GM21390 (cell line): ENCODE data around the gene TANGO6.
"Not testable (repeated sequence)": the region's sequence is repeated elsewhere in the genome, so short reads cannot be mapped to it uniquely, and the experiment has no call there.

Experiments used
- ATAC-seq: cut with Tn5 transposase; IDR thresholded peaks from one replicate; pipeline ENCODE4 v1.9.1; 2021; ENCODE audit not compliant: unreplicated experiment

TANGO6 gene

DNA sequence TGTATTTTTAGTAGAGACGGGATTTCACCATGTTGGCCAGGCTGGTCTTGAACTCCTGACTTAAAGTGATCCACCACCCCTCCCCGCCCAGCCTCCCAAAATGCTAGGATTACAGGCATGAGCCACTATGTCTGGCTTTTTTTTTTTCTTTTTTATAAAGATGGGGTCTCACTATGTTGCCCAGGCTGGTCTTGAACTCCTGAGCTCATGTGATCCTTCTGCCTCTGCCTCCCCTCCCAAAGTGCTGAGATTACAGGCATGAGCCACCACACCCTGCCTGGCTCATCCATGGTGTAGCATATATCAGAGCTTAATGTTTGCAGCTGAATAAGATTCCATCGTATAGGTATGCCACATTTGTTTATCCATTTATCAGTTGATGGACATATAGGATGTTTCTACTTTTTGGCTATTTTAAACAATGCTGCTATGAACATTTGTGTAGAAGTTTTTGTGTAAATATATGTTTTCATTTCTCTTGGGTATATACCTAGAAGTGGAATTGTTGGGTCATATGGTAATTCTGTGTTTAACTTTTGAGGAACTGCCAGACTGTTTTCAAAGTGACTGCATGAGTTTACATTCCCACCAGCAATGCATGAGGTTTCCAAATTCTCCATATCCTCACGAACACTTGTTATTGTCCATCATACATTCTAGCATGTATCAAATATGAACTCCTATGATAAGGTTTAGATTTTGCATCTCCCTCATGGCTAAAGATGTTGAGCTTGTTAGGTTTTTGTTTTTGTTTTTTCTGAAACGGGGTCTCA is 206.5 kb downstream of the TANGO6 start:
- ATAC-seq = no peak

GRCh38 chr16:69051517-69051830 is 208.1 kb downstream of the TANGO6 start:
- not testable (repeated sequence) for ATAC-seq

GRCh38 chr16:69055008-69055407 is 211.7 kb downstream of the TANGO6 start:
- no peak for ATAC-seq

- ATAC-seq = no peak
Observed at GRCh38 chr16:69055980-69056379, 212.6 kb downstream of the TANGO6 start.

- ATAC-seq = no peak
Observed at GRCh38 chr16:69056421-69056820, 213.1 kb downstream of the TANGO6 start.

- ATAC-seq = no peak
Observed at GRCh38 chr16:69057400-69058378, 214.4 kb downstream of the TANGO6 start.

DNA sequence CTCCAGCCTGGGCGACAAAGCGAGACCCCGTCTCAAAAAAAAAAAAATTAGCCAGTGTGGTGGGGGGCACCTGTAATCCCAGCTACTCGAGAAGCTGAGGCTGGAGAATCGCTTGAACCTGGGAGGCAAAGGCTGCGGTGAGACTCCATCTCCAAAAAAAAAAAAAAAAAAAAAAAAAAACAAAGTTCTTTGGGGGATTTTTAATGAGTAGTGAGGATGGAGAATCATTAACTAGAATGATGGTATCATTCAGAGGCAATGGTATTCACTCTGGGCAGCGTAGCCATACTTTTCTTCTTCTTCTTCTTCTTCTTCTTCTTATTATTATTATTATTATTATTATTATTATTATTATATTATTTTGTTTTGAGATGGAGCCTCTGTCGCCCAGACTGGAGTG is 220.2 kb downstream of the TANGO6 start:
- ATAC-seq = not testable (repeated sequence)

DNA sequence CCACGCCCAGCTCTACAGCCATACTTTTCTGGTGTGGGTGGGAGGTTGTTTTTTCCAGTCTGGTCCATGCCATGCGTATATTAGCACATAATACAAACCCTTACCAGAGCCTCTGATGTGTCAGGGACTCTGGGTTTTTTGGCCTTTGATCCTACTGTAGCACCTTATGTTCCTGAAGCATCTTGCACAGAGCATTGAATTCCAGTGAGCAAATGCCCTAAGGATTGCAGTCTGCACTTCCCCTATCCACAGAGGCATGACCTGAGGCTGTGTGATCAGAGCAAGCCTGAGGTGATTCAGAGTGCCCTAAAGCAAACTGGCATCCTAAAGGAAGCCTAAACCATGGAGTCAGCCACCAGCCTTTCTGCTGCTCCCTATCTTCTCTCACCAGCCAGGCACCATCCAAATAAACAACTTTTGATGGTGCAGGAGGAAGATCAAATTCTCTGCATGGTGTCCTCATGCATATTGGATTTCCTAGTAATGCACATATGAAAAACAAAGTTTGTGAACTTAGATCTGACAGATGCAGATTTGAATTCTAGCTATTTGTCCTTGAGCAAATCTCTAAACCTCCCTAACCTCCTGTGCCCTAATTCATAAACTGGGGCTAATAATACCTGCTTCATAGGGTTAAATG is 220.9 kb downstream of the TANGO6 start:
- ATAC-seq = no peak

DNA sequence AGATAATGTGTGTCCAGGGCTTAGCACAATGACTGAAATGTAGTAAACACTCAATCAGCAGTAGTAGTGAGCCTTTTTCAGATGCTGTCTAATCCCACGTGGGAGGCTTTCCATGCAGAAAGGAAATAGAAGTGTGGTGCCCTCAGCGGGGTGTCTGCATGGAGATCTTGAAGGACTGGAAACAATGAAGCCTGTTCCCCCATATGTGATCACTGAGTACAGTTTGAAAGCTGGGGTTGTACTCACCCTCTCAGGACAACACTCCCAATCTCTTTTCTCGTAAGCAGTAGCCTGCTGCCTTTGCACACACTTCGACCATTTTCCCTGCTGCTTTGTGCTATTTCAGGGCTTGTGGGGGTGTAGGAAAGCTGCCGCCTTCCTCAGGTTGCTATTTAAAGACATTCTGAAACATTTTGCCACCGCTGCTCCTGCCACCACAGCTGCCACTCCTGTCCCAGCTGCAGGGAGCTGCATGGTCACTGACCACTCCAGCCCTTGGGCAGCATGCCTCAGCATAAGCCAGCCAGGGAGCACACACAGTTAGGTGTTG is 221.5 kb downstream of the TANGO6 start:
- no peak for ATAC-seq

DNA sequence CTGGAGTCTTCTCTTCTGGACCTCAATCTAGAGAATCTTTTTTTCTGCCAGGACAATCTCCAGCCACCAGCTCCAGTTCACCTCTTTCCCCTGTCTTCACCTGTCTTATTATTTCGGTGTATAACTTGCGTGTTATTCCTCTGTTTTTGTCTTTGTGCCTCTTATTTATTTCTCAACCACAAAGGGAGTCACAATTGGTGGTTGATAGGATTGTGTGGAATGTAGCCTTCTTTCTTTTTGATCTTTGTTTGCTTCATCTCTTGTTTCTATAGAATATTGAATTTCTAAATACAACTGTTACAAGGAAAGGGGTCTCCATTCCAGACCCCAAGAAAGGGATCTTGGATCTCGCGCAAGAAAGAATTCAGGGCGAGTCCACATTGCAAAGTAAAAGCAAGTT is 226.2 kb downstream of the TANGO6 start:
- ATAC-seq = no peak

DNA sequence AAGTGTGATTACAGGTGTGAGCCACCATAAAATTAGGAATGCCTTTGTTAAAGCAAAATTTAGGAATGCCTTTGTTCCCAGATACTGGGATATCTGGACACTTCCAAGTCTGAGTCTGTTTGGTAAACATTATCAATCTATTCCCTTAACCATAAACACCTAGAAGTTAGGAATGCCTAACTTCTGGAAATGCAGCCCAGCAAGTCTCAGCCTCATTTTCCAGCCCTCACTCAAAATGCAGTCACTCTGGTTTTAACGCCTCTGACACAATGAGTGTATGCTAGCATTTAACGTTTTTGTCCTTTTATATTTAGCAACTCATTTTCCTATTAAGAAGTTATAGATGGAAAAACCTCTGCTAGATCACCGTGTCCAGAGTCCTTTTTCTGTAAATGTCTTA is 227.7 kb downstream of the TANGO6 start:
- no peak for ATAC-seq

DNA sequence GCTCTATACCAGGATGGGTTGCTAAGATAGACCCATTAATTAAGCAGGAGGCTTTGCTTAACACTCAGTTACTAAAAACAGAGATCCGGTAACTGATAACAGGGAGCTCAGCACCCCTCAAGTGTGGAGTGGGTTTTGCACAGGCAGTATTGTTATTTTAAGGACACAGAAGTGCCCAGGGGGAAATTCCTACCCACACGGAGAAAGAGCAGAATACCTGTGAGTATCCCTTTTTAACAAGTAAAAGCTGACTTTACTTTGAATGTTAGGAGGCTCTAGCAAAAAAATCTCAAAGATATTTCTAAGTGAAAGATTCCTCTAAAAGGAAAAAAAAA is 229.3 kb downstream of the TANGO6 start:
- ATAC-seq = no peak

DNA sequence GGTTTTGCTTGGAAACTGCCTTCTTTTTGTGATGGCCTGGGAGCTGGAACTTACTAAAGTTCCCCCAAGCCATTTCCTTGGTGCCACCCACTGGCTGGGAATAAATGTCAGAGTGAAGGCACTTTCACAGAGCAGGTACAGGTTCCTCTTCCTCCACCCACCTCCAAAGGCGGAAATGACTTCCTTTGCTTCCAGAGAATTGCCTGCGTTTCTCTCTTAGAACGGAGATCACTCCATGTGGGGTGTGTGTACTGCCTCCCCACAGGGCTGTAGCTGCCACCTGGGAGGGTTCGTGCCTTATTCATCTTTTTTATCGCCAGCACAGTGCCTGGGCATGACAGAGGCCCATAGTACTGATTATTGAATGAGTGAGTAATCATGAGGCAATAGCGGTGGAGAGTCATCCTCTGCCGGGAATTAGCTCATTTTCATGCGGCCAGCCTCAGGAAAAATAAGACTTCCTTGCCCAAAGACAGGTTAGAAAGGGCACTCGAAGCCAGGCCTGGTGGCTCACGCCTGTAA is 229.9 kb downstream of the TANGO6 start:
- ATAC-seq = no peak

- no peak for ATAC-seq
Observed at GRCh38 chr16:69077251-69077650, 233.9 kb downstream of the TANGO6 start.

- ATAC-seq = no peak
Observed at GRCh38 chr16:69078073-69078472, 234.7 kb downstream of the TANGO6 start.

DNA sequence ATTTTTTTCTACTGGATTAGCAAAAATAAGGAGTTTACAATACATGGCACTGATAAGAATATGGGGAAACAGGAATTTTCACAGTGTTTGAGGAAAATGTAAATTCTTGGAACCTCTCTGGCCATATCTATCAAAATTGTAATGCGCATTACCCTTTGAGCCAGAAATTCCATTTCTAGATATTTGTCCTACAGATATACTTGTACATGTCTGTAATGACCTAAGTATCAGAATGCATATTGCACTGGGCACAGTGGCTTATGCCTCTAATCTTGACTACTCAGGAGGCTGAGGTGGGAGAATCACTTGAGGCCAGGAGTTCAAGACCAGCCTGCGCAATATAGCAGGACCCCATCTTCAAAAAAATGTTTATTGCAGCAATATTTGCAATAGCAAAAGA is 236.4 kb downstream of the TANGO6 start:
- ATAC-seq = no peak

DNA sequence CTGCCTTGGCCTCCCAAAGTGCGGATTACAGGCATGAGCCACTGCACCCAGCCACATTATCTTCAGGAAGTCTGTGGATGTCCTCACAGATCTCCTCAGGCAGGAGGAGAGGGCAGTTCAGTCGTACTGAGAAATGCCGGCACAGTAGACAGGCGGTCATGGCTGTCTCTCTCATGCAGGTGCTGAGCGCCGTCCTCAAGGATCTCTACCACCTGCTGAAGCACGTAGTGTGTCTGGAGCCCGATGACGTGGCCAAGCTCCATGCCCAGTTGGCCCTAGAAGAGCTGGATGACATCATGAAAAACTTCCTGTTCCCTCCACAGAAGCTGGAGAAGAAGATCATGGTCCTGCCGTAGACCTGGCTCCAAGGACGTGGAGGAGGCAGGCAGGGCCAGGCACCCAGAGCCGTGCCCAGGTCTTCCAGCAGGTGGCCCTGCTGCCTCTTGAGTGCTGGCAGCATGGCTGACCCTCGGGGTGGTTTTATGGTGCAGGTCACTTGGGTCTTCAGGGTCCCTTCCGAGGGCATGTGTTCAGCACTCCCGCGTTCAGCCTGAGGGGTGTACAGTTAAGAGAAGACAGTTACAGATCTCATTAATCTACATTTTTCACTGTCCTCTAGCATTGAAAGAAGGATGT is 240.1 kb downstream of the TANGO6 start:
- no peak for ATAC-seq

DNA sequence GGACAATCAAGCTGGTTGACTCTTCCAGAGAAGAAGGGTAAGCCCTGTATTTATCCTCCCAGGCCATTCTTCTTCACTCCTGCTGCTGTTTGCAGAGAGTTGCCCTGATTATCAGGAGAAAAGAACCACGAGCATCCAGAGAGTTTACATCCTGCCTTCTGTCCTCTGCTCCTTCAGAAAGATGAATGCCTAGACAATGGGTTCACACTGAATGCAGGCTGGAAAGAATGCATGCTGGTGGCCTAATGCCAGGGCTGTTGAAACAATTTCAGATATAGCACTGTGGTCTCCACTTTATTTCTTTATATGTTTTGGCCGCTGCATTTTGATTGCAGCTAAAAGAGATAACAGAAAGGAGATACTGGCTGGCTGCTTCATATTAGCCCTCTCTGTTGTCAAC is 241.0 kb downstream of the TANGO6 start:
- no peak for ATAC-seq

GRCh38 chr16:69085032-69085695 is 241.8 kb downstream of the TANGO6 start:
- ATAC-seq = no peak

GRCh38 chr16:69087161-69087581 is 243.8 kb downstream of the TANGO6 start:
- no peak for ATAC-seq
